ENCODE results near the gene HRK. TPM values are rescaled to one million over a fixed set of nuclear protein-coding genes. Genes with fewer than 3 reads are reported as not detected.

HRK gene
- total and polyA plus RNA-seq, 2 of the 4 experiments (the other 2 are of a cell fraction): not detected

GRCh38 chr12:116835484-116835883 is 45.8 kb downstream of the HRK start:
- 43% methylated on average over 1 of the region's 1 CpG; no CpG with 5 or more reads in 1 of the 2 experiments for WGBS, 2 experiments (ENCODE audit: extremely low coverage in 2 of 2, insufficient read length in 1 of 2)
- Histone ChIP-seq H3K4me2 (ENCODE audit: low read depth, low read length) (no peak overlapping the region), H3K14ac (replicated peaks; ENCODE audit: low read depth, low read length) (no peak overlapping the region), H2BK120ac (ENCODE audit: low read depth, low read length) (no peak overlapping the region), H4K5ac (ENCODE audit: low read depth, low read length) (no peak overlapping the region), H2AK9ac (replicated peaks; ENCODE audit: low read depth, low read length, poor library complexity) (no peak overlapping the region), H3K56ac (ENCODE audit: extremely low read depth, insufficient read depth, low read length) (no peak overlapping the region), H4K8ac (ENCODE audit: low read depth in 2 of 2, low read length in 2 of 2) (no peak overlapping the region), H3K79me1 (ENCODE audit: low read depth in 1 of 2, low read length in 2 of 2) (no peaks in the 10 kb centered on the region), H2BK15ac (ENCODE audit: low read depth, low read length) (no peak overlapping the region), H2BK20ac (ENCODE audit: low read depth, low read length) (no peak overlapping the region), H4K20me1 (ENCODE audit: insufficient read depth, low read length) (no peaks in the 10 kb centered on the region), H3K27ac (ENCODE audit: insufficient read depth, low read length) (no peak overlapping the region), H3K9ac (ENCODE audit: low read depth, low read length) (no peak overlapping the region), H3K4ac (ENCODE audit: low read depth, low read length) (no peak overlapping the region), H4K91ac (ENCODE audit: insufficient read depth, low read depth, low read length) (no peak overlapping the region), H3K4me1 (ENCODE audit: control insufficient read depth, insufficient read depth, low read length) (no peaks in the 10 kb centered on the region), H3K27me3 (ENCODE audit: control insufficient read depth, insufficient read depth, low read length) (no peaks in the 10 kb centered on the region), H2AK5ac (ENCODE audit: low read depth, low read length) (no peak overlapping the region), H3K23ac (ENCODE audit: low read depth, low read length) (no peak overlapping the region), H2AFZ (replicated peaks; ENCODE audit: low read length, poor library complexity) (no peak overlapping the region), H3K9me3 (ENCODE audit: control insufficient read depth, insufficient read depth, low read length) (no peaks in the 10 kb centered on the region), H3K9me1 (ENCODE audit: insufficient read depth, low read length) (no peaks in the 10 kb centered on the region), H3K36me3 (ENCODE audit: control insufficient read depth, insufficient read depth, low read length) (no peaks in the 10 kb centered on the region), H3K18ac (ENCODE audit: low read depth, low read length) (no peak overlapping the region), H3K4me3 (ENCODE audit: insufficient read depth, low read depth, low read length) (no peak overlapping the region), H2BK5ac (ENCODE audit: low read depth, low read length, poor library complexity, severe bottlenecking) (no peak overlapping the region)
- CTCF ChIA-PET: interaction anchor here (1.5 kb wide), 1 partner anchor 11 kb away, joined by 3 read pairs; no protein-coding TSS in a partner anchor
- ATAC-seq (ENCODE audit: low read depth) (no peak), DNase-seq (no peak)
- BruUV-seq (replicated peaks): no TSS peak
- intact Hi-C loops (cut with micrococcal nuclease) (no loop called here), in situ Hi-C loops (cut with MboI; ENCODE audit: low sequenced_read_pairs) (no loop called here), dilution Hi-C loops (cut with HindIII; ENCODE audit: low sequenced_read_pairs, unreplicated experiment) (no loop called here)
- POLR2A ChIA-PET (ENCODE audit: unreplicated experiment): no interaction called here
- TF ChIP-seq RAD21 (IDR thresholded peaks at IDR 0.05; ENCODE audit: low read length) (no peak), RFX5 (IDR thresholded peaks at IDR 0.05; ENCODE audit: low read depth, low read length) (no peak), MAZ (IDR thresholded peaks at IDR 0.05; ENCODE audit: borderline replicate concordance, low read depth, low read length) (no peak), USF2 (IDR thresholded peaks at IDR 0.05; ENCODE audit: low read depth, low read length) (no peak), POLR2A (IDR thresholded peaks at IDR 0.05; ENCODE audit: low read depth, low read length) (no peak)

Measured in IMR-90 (cell line).